Tibial nerve (tissue), 4 donors: ENCODE results near the gene SMAP1. TPM values are rescaled to one million over a fixed set of nuclear protein-coding genes. Genes with fewer than 3 reads are reported as not detected.
A peak's percentile ranks its signal among the peaks of the same experiment; 100 is the strongest.

ENCODE experiments used
- DNase-seq, 2 donors: peaks; one replicate each; pipeline ENCODE4 v3.0.0-alpha.2; 2019; ENCODE audit warnings: low spot score in 2 of 2
- H3K27ac ChIP-seq, 4 donors: fragments of 200-600 bp; sonication (generic) in 3 of 4; one replicate each; pipeline ENCODE4 v1.5.1; 2017 to 2019; ENCODE audit warnings: mild to moderate bottlenecking in 1 of 4
- H3K27me3 ChIP-seq, 2 donors: fragments of 200-600 bp; sonication (generic) in 1 of 2; one replicate each; pipeline versions ENCODE4 v1.5.1 to v1.6.0; 2017 to 2019
- H3K36me3 ChIP-seq, 3 donors: fragments of 200-600 bp; sonication (generic); one replicate each; pipeline ENCODE4 v1.5.1; 2018 to 2019
- H3K4me1 ChIP-seq, 4 donors: fragments of 200-600 bp; sonication (generic) in 3 of 4; one replicate each; pipeline ENCODE4 v1.5.1; 2017 to 2019
- H3K4me3 ChIP-seq, 4 donors: fragments of 200-600 bp; sonication (generic) in 3 of 4; one replicate each; pipeline ENCODE4 v1.5.1; 2017 to 2019; ENCODE audit warnings: mild to moderate bottlenecking in 1 of 4, moderate library complexity in 1 of 4
- H3K9me3 ChIP-seq, 4 donors: fragments of 200-600 bp; sonication (generic) in 3 of 4; one replicate each; pipeline ENCODE4 v1.5.1; 2017 to 2019
- EP300 ChIP-seq, 2 donors: sonication (generic); formaldehyde crosslinking; IDR thresholded peaks; one replicate each; pipeline ENCODE4 v1.6.1; 2017; ENCODE audit warnings: antibody characterized with exemption in 2 of 2, mild to moderate bottlenecking in 1 of 2
- POLR2A ChIP-seq, 2 donors: fragments of 450-650 bp; IDR thresholded peaks; one replicate each; pipeline ENCODE4 v1.6.1; 2017; ENCODE audit warnings: antibody characterized with exemption in 2 of 2, mild to moderate bottlenecking in 2 of 2, moderate library complexity in 2 of 2
- WGBS, 2 donors: methylation state at CpG; one replicate each; pipeline ENCODE4 v1.1.5; 2018; 5-methylcytosine and 5-hydroxymethylcytosine counted together
- total RNA-seq, 4 donors: library from RNA; depleted of rRNA; stranded (reverse); fragments of >200 nt; gene quantifications; one replicate each; pipeline ENCODE4 v1.1.0, GENCODE V29; 2016
- TF ChIP-seq, protein P1 (sequence below), 5 experiments: fragments of 200-600 bp in 3 of 5; fragments of 450-650 bp in 2 of 5; sonication (generic) in 3 of 5; IDR thresholded peaks; one replicate each; pipeline ENCODE4 v1.5.1; 2016 to 2019; ENCODE audit warnings: antibody characterized with exemption in 5 of 5, mild to moderate bottlenecking in 3 of 5, moderate library complexity in 2 of 5

The SMAP1 gene
- total RNA-seq, 4 donors from 2014 or later: 18.0 to 21.6 (median 20.2) TPM

- TF ChIP-seq EP300 (IDR thresholded peaks at IDR 0.05) (no peak), POLR2A (IDR thresholded peaks at IDR 0.05) (no peak)
- TF ChIP-seq, protein P1, sequence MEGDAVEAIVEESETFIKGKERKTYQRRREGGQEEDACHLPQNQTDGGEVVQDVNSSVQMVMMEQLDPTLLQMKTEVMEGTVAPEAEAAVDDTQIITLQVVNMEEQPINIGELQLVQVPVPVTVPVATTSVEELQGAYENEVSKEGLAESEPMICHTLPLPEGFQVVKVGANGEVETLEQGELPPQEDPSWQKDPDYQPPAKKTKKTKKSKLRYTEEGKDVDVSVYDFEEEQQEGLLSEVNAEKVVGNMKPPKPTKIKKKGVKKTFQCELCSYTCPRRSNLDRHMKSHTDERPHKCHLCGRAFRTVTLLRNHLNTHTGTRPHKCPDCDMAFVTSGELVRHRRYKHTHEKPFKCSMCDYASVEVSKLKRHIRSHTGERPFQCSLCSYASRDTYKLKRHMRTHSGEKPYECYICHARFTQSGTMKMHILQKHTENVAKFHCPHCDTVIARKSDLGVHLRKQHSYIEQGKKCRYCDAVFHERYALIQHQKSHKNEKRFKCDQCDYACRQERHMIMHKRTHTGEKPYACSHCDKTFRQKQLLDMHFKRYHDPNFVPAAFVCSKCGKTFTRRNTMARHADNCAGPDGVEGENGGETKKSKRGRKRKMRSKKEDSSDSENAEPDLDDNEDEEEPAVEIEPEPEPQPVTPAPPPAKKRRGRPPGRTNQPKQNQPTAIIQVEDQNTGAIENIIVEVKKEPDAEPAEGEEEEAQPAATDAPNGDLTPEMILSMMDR (IDR thresholded peaks at IDR 0.05): no peak
- H3K27me3 ChIP-seq: no peaks in the 10 kb centered on the region
- no peak for DNase-seq
- no peaks in the 10 kb centered on the region for H3K36me3 ChIP-seq
- no peaks in the 10 kb centered on the region for H3K9me3 ChIP-seq
- H3K4me1 ChIP-seq: no peaks in the 10 kb centered on the region
- H3K4me3 ChIP-seq: no peak overlapping the region
- WGBS, 2 donors: 88 to 93% methylated on average over 1 of the region's 1 CpG
- H3K27ac ChIP-seq: no peak overlapping the region
Measured at GRCh38 chr6:70652216-70652615, 15.5 kb upstream of the SMAP1 start.

DNA sequence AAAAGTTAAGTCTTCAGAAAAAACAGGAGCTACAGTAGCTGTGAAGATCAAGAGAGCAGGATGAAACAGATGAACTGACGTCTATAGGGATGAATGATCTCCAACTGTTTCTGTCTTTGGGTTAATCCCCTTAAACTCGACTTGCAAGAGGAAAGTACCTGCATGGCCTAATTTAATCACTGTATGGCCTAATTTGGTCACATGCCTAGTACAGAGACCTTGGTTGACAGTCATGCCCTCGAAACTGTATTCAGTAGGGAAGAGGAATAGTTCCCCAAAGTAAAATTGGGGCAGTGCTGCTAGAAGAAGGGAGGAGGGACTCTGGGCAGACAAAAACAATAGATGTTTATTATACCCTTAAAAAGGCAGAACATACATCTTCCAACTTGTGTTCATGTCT is 10.0 kb upstream of the SMAP1 start:
- Histone ChIP-seq H3K9me3 (no peaks in the 10 kb centered on the region), H3K36me3 (no peaks in the 10 kb centered on the region)
- WGBS, 2 donors: 66 to 76% methylated on average over 3 of the region's 3 CpGs

DNA sequence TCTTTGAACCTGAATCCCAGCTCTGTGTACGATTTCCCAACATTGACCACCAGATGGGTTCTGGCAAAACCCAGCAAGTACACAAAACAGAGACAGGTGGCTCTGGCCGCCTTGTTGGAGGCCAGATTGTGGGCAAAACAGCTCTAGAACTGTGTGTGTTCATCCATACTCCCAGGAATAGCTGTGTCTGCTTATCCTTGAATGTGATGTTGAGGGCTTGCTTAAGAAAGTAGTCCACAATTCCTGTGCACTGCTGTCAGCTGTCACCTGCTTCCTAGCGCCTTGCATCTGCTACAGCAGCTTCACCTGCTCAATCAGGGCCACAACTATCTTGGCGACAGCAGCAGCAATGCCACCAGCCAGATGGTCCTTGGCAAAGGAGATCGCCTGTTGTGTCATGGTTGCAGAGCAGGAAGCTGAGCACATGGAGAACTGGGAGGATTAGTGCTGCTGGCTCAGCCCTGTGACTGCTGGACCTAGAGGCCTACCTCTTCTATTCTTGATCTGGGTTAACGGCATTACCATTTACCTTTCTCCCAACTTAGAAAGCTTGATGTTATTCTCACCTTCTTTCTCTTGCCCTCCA is 3.7 kb upstream of the SMAP1 start:
- Histone ChIP-seq H3K4me1 (peaks cover 0 to 15% (median 5%) of the 10 kb centered on the region in 4 donors), H3K4me3 (no peak overlapping the region), H3K9me3 (no peaks in the 10 kb centered on the region), H3K27me3 (no peaks in the 10 kb centered on the region), H3K36me3 (no peaks in the 10 kb centered on the region), H3K27ac (no peak overlapping the region)
- DNase-seq: no peak
- TF ChIP-seq EP300 (IDR thresholded peaks at IDR 0.05) (no peak), POLR2A (IDR thresholded peaks at IDR 0.05) (no peak)
- TF ChIP-seq, protein P1 (IDR thresholded peaks at IDR 0.05): no peak
- WGBS, 2 donors: 86 to 97% methylated on average over 4 to 6 of the region's 6 CpGs

More for the DNA sequence above, 10.0 kb upstream of the SMAP1 start:
- no peaks in the 10 kb centered on the region for H3K27me3 ChIP-seq
- TF ChIP-seq, protein P1 (IDR thresholded peaks at IDR 0.05): no peak
- TF ChIP-seq EP300 (IDR thresholded peaks at IDR 0.05) (no peak), POLR2A (IDR thresholded peaks at IDR 0.05) (no peak)
- no peak overlapping the region for H3K4me3 ChIP-seq
- DNase-seq: no peak
- no peaks in the 10 kb centered on the region for H3K4me1 ChIP-seq
- no peak overlapping the region for H3K27ac ChIP-seq

DNA sequence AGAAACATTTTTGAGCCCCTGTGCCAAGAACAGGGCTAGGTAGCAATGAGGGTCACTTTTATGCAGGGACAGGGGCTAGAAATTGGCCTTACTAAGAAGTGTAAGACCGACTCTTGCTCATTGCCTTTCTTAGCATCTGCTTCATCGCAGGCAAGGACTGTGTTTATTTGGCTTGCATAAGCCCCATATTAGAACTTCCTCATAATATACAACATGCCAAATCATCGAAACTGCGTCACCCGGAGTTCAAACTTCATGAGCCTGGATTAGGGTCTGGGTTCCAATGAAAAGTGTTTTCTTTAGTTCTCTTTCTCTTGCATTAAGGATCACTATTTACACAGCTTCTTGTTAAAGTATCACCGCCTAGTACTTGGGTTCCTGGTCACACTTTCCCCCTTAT is 977 bp upstream of the SMAP1 start:
- DNase-seq: no peak
- H3K36me3 ChIP-seq: no peaks in the 10 kb centered on the region
- peaks cover 0 to 34% (median 8%) of the 10 kb centered on the region in 4 donors for H3K4me1 ChIP-seq
- H3K4me3 ChIP-seq: no peak overlapping the region
- H3K9me3 ChIP-seq: no peaks in the 10 kb centered on the region
- WGBS, 2 donors: 86 to 90% methylated on average over 6 of the region's 6 CpGs
- TF ChIP-seq EP300 (IDR thresholded peaks at IDR 0.05) (no peak), POLR2A (IDR thresholded peaks at IDR 0.05) (no peak)
- TF ChIP-seq, protein P1 (IDR thresholded peaks at IDR 0.05): no peak
- H3K27ac ChIP-seq: peak overlapping the region in 3 of 4 donors; percentile 86 to 94 (median 90)
- H3K27me3 ChIP-seq: no peaks in the 10 kb centered on the region

DNA sequence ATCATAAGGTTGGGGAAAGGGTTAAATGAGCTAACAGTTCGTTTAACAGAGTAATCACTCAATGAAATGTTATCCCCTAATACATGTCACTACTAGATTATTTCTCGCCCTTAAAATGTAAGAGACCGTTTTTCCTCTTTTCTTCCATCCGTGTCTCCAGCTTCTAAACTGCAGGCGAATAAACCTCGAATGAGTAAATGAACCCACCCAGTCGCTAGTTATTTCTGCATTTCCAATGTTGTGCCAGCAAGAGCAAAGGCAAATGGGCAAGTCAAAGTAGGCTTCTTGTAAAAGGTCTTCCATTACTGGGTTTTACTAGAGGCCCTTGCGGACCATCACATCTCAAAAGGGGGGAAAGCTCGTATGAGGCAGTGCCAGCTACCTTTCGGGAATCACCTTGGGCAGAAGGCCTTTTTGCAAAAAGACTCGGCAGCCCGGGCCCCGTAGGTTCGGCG is 400 bp upstream of the SMAP1 start:
- Histone ChIP-seq H3K4me3 (peak overlapping the region; percentile 70 to 98 (median 94)), H3K9me3 (no peaks in the 10 kb centered on the region), H3K27me3 (no peaks in the 10 kb centered on the region), H3K4me1 (peaks cover 0 to 35% (median 8%) of the 10 kb centered on the region in 4 donors), H3K36me3 (no peaks in the 10 kb centered on the region), H3K27ac (peak overlapping the region; percentile 58 to 94 (median 88))
- WGBS, 2 donors: 8 to 10% methylated on average over 14 to 15 of the region's 15 CpGs
- no peak for DNase-seq
- peak in 1 of 2 donors; percentile 12 for TF ChIP-seq EP300 (IDR thresholded peaks at IDR 0.05)
- TF ChIP-seq, protein P1 (IDR thresholded peaks at IDR 0.05): no peak
